D721Med (cell line): ENCODE data around the gene GNG10.

Experiments
- DNase-seq: peaks from one replicate; pipeline ENCODE4 v3.0.0; 2011; ENCODE audit warnings: low spot score; ENCODE audit not compliant: insufficient read length
- FAIRE-seq: peaks from 2 replicates; lab custom pipeline; 2011; peaks lifted over from hg19 to GRCh38; lab: Jason Lieb, UNC
- TF ChIP-seq, protein P1 (sequence below): IDR thresholded peaks from 2 replicates; pipeline ENCODE4 v1.5.1; 2012; ENCODE audit warnings: mild to moderate bottlenecking, control low read depth; ENCODE audit not compliant: insufficient read depth; ENCODE audit errors: missing control alignments

GNG10 gene

DNA sequence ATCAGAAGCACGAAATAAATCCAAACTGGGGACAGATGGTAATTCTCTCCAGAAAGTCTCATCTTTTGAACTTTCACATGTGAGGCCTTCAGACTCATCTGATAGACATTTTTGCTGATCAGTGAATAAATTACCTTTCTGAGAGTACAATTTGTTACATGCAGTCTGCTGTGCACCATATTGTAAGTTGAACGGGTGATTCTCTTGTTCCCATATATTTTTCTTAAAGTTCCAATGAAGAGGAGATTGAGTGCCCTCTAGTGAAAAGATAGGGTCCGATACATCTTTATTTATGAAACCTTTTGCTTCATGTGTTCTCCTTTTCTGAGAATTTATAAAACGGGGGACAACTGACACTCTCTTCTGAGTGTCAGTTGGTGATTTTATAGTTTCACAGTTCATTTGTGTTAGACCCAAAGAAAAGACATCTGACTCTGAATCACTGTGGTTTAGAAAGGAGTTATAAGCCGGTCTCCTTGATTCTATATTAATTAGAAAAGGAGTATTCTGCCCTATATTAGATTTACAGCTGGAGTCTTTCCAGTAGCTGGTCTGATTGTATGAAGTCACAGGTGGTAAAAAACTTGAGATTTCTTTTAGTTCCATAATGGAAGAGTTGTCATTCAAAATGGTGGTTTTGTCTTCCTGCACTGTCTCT is 30.4 kb downstream of the GNG10 start:
- DNase-seq (no peak), FAIRE-seq (no peak)
- TF ChIP-seq, protein P1, sequence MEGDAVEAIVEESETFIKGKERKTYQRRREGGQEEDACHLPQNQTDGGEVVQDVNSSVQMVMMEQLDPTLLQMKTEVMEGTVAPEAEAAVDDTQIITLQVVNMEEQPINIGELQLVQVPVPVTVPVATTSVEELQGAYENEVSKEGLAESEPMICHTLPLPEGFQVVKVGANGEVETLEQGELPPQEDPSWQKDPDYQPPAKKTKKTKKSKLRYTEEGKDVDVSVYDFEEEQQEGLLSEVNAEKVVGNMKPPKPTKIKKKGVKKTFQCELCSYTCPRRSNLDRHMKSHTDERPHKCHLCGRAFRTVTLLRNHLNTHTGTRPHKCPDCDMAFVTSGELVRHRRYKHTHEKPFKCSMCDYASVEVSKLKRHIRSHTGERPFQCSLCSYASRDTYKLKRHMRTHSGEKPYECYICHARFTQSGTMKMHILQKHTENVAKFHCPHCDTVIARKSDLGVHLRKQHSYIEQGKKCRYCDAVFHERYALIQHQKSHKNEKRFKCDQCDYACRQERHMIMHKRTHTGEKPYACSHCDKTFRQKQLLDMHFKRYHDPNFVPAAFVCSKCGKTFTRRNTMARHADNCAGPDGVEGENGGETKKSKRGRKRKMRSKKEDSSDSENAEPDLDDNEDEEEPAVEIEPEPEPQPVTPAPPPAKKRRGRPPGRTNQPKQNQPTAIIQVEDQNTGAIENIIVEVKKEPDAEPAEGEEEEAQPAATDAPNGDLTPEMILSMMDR = peak; percentile 49

DNA sequence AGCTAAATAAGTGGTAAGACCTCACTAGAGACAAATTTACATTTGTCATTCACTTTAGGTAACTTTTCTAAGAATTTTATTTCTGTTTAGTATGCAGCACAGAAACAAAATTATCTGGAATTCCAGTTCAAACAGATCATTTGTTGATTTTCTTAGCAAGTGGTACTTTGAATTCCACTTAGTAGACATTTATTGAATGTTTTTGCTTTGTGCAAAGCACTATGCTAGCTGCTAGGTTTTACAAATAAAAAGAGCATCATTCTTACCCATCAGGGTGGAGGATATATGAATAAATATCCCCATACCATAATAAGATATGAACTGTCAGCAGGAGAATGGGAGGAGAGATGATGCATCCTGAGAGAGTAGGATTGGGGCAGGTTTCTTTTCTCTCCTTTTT is 35.4 kb downstream of the GNG10 start:
- no peak for FAIRE-seq
- TF ChIP-seq, protein P1 = no peak
- DNase-seq = no peak

DNA sequence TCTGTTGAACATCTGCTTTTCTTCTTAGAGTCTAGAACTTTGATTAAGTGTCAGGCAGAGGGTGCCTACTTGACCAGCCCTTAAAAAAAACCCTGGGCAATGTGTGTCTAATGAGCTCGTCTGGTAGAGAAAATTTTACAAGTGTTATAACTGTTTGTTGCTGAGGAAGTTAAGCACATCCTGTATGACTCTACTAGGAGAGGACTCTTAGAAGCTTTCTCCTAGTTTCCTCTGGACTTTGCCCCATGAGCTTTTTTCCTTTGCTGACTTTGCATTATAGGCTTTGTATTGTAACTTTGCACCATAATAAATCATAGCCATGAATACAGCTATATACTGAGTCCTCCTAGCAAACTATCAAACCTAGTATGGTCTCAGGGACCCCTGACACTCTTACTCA is 39.4 kb downstream of the GNG10 start:
- DNase-seq (no peak), FAIRE-seq (no peak)
- TF ChIP-seq, protein P1 = no peak

- DNase-seq = no peak
- TF ChIP-seq, protein P1 = no peak
- no peak for FAIRE-seq
Measured at GRCh38 chr9:111704503-111704902, 43.1 kb downstream of the GNG10 start.

DNA sequence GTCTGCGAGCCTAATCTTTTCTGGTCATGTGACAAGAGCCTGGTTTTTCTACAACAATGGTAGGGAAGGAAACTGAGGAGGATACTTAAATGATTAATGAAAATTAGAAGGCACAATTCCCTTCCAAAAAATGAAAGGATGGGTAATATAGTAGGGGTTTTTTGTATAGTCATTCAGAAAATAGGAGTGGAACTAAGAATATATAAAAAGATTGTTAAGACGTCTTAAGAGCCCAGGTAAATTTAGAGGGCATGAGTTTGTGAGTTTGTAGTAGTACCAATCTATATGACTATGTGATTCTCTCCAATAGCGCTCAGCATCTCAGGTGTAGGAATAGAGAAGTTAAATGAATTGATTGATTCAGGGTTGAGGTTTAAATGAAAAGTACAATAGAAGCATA is 50.1 kb downstream of the GNG10 start:
- no peak for FAIRE-seq
- DNase-seq = no peak

DNA sequence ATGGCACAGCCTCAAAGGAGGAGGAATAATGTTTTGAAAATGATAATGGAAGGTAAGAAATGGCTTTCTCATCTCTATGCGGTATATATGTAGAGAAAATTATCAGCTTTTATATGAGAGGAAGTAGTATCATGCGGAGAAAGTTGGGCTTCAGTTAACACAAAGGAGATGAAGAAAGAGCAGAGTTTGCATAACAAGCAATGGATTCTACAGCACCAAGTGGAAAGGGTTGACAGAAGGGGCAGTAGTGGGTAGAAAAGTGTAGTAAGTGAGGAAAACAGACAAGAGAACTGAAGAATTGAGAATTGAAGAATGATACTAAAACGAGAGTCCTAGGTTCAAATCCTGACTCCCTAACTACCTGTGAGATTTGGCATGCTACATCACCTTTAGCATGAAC is 51.0 kb downstream of the GNG10 start:
- FAIRE-seq (no peak), DNase-seq (no peak)
- TF ChIP-seq, protein P1 = no peak

More for the DNA sequence above, 50.1 kb downstream of the GNG10 start:
- TF ChIP-seq, protein P1 = no peak

DNA sequence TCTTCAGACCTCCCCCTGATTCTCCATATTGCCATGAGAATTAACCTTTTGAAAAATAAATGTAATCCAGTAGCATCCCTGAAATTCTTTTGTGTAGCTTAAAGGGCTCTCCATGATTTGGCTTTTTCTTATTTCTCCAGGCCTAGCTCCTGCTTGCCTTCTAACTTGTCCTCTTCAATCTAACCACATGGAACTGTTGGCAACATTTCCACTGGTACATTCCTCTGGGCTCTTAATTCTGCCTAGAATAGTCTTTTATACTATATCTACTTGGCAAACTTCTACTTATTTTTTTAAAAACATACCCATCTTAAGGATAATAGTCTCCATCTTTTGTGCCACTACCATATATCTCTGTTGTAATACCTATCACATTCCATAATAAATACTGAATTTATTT is 54.1 kb downstream of the GNG10 start:
- FAIRE-seq = no peak
- DNase-seq = no peak
- TF ChIP-seq, protein P1 = no peak
